ENCODE results near the gene AP3B1.
A peak's percentile ranks its signal among the peaks of the same experiment; 100 is the strongest.
"Not testable (repeated sequence)": the region's sequence is repeated elsewhere in the genome, so short reads cannot be mapped to it uniquely, and the experiment has no call there.

AP3B1 gene

DNA sequence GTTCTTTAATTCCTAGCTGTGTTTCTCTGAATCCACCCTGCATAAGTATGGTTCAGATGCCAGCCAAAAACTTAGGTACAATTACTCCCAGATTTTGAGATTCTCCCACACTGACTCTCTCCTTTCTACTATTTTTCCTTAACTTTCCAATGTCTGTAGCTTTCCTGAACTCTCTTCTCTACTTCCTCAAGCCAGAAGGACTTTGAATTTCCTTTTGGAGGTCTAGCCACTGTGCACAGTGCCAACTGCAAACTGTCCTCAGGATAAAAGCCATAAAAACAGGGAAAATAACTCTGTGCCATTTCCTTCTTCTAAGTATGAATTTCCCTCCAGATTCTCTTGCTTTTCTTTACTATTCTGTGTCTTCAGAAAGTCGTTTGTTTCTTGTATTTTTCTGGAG lies 157.2 kb downstream of the AP3B1 start:
- DNase-seq = no peak

DNA sequence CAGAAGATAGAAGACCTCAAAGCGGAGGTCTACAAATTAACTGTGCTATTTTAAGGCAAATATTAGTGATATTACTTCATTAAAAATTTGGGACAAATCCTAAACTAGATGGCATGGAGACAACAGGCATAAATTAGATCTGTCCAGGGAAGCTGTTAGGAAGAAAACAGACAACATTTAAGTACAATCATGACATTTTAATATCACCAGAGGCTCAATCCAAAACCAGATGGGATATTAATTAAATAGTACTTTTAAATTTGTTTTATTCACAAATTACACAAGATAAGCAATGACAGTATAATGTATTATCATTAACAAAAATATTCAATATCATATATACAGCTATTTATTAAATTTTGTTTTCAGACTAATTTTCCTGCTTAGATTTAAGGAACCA lies 161.1 kb downstream of the AP3B1 start:
- DNase-seq = no peak

DNA sequence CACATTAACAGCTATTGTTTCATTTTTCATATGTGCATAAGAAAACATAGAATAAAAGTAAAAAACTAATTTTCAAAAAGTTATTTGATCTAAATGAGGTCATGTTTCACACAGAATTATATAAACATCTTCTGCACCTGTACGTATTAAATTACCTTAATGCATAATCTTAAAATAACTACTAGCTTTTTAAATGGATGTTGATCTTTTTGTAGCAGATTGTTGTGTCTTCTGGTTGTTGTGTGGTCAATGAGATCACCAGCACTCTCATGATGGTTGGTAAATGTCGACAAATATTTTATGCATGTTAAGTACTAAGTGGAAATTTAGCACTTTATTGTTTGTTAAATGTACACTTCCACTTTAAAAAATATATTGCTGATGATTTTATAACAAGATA lies 162.0 kb downstream of the AP3B1 start:
- DNase-seq = no peak

DNA sequence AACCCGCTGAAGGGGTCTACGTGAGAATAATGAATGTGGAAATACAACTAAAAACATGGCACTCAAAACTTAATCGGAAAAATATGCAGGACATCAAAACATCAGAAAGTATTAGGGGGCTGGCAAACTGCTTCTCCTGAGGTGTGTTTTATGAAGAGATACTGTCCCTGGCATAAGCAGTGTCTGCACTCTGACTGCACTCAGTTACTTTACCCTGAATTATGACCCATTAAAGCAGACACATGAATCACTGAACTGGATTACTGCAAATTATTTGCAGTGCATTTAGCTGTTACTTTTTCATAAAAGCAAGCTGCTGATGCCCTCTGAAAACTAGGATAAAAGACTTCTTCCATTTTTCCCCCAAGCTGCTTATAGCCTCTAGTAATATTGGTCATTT lies 164.9 kb downstream of the AP3B1 start:
- peak in 1 of 3 experiments; percentile 37 for DNase-seq

DNA sequence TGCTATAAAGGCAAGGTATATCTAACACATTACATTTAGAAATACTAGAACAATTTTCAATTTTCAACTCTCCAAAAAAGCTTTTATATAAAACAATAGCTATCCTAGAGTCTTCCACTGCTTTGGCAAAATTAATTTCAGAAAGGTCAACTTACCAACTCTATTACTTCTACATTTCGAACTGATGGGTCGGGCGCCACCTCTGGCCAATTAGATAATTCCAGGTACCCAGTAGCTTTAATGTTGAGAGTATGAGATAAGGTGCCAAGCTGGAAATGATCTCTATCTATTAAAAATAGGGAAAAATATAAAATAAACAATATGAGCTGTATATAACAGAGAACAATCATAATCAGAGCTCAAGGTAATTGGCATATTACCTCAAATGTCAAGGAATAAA lies 166.6 kb downstream of the AP3B1 start:
- no peak for DNase-seq

DNA sequence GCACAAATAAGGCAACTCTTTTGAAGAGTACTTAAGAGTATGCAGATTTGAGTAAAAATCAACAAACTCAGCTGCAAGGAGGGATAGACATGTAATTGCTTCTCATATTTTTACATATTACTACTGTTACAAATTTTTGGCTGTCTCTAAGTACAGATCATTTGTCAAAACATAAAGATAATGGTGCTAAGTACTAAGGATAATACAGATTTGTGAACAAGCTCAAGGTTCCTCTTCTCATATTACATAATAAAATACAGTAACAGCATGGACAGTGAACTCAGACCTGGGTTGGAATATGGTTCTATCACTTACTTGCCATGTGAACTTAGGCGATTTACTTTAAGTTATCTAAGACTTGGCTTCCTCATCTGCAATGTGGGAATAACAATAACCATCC lies 168.0 kb downstream of the AP3B1 start:
- no peak for DNase-seq

DNA sequence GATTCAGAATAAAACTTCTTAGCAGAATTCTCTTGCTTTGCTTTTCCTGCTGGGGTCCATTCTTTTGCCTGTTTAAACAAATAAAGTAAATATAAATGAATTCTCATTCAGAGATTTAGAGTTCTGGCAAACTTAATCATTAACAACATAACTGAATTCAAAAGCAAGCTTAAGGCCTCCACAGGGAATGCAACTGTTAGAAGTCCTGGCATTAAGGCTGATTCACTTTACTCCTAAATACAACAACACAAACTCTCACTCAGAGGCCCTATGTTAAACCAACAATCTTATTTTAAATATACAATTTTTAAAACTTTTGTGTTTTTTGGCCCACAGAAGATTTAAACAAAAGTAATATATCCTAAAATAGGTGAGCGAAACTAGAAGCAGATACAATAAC lies 178.3 kb downstream of the AP3B1 start:
- no peak for DNase-seq

DNA sequence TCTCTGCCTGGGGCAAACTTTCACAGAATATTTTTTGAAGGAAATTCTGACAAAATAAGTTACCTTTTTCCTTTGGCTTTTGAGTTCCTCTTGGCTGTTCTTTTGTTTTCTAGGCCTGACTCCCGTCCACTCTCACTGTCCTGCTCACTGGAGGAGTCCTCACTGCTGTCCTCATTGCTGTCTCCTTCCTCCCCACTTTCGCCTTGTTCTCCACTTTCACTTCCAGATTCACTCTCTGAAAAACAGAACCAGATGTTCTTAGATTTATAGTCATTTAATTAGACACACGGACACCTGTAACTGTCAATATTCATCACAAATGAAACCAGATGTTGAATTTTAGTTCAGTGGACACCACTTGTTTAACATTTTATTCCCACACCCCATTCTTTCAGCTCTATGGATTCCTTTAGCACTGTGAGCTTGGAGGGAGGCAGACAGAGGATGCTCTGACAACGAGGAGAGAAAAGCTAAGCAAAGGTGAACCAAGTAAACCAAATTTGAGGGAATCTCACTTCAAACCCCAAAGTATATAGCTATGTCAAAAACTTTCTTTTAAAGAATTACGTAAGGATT lies 180.7 kb downstream of the AP3B1 start:
- no peak for DNase-seq

DNA sequence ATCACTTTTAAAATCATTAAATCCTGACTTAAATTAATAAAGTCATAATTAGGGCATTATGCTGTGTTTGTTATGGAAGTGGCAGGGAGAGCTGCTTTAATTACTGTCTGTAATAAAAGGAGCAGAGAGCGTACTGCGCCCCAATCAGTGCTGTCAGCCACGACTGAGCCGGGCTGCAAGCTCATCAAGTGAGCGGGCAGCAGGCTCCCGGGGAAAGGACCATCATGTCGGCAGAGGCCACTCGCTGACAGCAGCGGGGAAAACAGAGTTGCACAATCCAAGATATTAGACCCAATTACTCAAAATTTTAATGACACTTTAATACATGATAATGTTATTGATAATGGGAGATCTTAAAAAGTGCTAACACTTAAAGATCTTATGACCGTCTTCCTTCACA lies 181.6 kb downstream of the AP3B1 start:
- peak in 1 of 3 experiments; percentile 22 for DNase-seq

DNA sequence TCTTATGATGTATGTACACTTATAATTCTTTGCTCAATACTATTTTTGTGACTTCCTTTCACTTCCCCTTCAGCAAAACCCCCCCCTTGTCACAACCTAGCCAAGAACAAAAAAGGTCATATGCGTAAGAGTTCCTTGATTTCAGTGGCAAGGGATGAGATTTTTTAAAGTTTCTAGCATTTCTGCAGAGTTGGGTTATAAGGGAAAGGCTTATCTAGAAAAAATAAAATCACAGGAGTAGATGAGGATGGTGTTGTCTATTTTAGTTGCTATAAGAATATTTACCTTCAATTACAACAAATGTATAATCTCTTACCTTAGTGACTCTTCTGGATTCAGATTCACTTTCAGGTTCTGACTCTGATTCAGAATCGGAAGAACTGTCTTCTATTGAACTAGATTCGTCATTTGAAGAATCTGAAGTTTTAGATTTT lies 184.6 kb downstream of the AP3B1 start:
- DNase-seq = no peak

DNA sequence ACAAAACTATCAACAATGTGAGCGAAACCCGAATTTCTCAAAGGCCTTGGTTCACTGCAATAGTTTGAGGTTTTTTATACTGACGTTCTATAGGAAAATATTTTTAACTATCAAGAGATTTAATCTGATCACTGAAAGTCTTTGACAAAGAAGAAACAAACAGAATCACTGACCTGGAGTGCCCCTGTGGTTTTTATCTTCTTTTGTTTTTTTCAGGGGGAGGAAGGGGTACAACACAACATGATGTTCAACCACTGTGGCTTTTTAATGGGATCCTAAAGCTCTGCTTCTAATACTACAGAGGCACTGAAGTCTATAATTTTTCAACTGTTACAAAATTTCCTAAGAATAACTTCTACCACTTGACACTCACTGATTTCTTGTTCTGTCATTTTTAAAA lies 185.9 kb downstream of the AP3B1 start:
- DNase-seq = no peak

DNA sequence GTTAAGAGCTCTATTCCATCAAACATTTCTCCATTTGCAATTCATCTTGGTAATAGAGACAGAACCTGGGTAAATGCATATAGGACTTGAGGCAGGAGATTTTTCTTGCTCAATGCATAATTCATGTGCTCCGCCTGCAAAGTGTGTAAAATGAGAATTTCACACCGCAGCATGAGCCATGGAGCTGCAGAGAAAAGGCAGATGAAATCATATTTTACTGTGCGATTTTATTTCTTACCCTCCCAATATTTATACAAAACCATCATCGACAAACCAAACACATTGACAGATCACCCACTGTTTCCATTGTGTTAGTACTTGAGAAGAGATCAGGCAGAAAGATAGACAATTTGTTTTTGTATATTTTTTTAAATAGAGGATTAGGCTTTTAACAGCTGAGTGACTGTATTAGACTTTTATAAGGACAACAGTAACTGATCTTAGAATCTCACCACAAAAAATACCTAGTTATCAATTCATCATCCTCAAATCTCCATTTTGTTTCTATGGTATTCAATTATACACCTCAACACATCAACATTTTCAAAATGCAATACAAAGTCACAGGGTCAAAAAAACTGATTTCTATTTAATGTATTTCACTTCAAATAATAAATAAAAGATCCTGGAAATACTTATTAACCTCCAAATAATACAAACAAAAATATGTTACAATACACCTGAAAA lies 191.1 kb downstream of the AP3B1 start:
- peak in 2 of 3 experiments; percentile 26 to 28 for DNase-seq

DNA sequence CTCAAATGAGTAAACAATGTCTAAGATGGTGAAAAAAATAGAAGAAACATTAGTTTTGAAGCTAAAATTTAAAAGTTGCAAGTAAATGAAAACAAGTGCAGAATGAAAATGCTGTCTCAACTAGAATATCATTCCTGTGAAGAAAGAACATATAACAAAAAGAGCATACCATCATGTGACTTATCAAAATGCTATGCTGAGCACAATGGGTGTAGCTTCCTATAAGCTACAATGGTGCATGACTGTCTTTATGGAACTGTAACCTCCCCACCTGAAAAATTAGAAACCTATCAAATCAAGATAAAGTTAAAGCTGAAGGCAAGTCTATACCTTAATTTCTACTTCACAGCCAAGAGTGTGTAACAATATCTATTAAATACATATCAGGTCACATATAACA lies 192.0 kb downstream of the AP3B1 start:
- DNase-seq = no peak

DNA sequence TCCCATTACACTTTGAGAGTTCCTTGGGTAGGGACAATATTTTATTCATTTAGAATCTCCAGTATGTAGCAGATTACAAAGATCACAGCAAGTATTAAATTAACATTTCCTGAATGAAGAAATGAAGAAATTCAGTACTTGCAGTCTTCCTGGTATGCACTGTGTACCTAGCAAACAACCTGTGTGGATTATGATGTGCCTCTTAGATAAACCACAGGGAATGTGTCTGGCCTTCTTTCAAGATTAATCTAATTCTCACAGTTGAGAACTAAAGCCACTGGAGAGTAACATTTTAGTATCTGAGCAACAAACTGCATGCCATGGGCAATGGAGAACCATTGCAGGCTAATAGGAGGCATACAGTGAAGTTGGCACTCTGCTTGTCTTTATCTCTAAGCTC lies 199.4 kb downstream of the AP3B1 start:
- DNase-seq = no peak

DNA sequence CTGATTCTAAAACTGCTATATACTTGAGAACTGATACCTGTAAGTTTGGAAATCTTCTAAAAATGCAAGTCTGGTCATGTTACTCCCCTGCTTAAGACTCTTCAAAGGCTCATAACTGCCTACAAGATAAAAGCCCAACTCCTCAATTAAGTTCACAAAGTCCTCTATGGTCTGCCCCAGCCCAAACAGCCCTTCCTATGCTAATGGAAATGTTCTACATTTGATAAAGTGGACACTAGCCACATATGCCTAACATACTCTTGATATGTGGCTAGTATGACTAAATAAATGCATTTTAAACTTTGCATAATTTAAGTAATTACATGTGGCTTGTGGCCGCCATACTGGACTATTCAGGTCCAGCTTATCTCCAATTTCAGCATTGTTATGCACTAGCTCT lies 204.5 kb downstream of the AP3B1 start:
- no peak for DNase-seq

DNA sequence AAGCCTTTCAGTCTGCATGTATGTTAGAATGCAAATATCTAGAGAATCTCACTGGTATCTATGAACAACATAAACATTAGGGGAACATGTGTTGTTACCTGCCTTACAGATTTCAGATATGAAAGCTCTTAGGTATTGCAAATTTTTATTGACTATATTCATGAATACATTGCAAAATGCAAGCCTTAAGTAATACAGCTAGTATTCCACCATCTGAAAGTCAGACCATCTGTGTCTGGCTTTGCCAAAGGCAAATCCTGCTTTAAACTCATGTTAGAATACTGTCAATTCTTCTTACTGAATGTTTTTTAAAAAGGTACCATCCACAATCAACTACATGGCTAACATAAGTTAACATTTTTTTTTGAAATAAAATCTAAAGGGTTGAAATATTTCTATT lies 215.6 kb downstream of the AP3B1 start:
- DNase-seq = no peak

DNA sequence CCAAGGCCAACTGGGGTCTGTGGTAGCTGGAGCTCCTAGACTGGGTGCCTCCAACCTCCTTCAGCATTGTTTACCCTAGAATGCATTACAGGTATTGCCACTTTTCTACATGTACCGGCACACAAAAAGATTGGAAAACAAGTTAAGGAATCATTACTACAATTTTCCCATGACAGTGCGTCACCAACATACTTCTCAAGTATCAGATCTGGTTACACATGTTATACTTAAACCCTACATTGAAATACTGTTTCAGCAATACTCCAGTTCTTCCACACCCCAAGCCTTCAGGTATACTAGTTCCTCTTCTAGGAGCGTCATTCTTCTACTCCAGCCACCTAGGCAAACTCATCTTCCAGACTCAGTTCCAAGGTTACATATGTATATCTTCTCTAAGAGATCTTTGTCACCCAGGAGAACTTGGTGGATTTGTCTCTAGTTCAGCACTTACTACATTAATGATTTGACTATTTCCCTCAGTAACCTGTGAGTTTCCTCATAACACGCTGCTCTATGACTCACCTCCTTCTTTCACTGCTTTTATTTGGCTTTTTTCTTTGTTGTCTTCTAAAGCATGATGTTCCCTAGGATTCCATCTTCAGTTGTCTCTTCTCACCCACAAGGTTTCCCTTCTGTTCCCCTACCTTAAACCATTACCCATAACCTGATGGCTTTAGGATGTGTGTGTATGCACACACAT lies 217.0 kb downstream of the AP3B1 start:
- DNase-seq = no peak

DNA sequence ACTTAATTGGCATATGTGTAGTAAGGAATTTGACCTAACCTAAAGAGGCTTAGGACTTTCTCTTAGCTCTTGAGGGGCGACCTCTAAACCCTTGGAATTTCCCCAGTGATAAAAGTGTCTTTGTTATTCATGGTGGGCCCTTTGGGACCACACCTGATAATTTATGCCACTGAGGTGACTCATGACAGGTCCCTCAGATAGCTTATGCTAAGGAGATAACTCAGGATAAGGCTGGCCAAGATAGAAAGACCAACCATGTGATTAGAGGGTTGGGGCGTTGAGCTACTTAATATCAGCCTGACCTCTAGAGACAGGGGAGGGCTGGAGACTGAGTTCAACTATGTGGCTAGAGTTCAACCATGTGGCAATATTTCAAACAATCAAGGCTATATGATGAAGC lies 218.1 kb downstream of the AP3B1 start:
- no peak for DNase-seq

DNA sequence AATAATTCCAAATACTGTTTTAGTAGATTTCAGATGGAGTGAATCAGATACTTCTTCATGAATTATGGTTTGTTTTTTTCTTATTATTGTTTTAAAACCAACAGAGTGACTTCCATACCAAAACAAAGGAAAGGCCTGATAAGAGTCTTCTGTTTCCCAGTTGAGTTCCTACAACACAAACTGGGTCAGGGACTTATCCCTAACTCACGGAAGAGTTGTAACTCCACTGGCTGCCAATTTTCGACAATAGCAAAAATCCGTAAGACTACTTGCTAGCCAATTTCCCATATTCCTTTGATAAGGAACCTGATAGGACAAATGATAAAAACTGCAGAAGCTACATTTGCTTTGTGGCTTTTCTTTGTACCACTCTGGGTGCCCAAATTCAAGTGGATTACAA lies 219.2 kb downstream of the AP3B1 start:
- DNase-seq = no peak

DNA sequence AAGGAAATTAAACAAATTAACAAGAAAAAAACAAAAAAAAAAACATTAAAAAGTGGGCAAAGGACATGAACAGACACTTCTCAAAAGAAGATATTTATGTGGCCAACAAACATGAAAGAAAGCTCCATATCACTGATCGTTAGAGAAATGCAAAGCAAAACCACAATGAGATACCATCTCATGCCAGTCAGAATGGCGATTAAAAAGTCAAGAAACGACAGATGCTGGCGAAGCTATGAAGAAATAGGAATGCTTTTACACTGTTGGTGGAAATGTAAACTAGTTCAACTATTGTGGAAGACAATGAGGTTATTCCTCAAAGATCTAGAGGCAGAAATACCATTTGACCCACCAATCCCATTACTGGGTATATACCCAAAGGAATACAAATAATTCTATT lies 223.8 kb downstream of the AP3B1 start:
- DNase-seq = not testable (repeated sequence)

DNA sequence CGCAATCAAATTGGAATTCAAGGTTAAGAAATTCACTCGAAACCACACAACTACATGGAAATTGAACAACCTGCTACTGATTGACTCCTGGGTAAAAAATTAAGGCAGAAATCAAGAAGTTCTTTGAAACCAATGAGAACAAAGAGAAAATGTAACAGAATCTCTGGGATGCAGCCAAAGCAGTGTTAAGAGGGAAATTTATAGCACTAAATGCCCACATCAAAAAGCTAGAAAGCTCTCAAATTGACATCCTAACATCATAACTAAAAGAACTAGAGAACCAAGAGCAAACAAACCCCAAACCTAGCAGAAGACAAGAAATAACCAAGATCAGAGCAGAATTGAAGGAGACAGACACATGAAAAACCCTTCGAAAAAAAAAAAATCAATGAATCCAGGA lies 226.9 kb downstream of the AP3B1 start:
- DNase-seq = not testable (repeated sequence)

DNA sequence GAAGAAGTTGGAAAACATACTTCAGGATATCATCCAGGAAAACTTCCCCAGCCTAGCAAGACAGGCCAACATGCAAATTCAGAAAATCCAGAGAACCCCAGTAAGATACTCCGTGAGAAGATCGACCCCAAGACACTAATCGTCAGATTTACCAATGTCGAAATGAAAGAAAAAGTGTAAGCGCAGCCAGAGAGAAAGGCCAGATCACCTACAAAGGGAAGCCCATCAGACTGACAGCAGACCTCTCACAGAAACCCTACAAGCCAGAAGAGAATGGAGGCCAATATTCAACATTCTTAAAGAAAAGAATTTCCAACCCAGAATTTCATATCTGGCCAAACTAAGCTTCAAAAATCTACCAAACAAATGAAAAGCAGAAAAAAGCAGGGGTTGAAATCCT lies 227.8 kb downstream of the AP3B1 start:
- DNase-seq = not testable (repeated sequence)

DNA sequence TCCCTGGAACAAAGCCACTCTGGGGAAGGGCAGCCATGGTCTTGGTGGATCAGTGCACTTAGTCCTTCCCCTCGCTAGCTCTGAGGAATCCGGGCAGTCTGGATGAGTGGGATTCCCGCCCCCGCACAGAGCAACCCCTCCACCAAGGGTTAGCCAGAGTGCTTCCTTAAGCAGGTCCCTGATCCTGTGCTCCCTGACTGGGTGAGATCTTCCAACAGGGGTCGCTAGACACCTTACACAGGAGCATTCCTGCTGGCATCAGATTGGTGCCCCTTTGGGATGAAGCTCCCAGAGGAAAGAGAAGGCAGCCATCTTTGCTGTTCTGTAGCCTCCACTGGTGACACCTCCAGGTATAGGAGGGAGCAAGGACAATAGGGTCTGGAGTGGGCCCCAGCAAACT lies 228.8 kb downstream of the AP3B1 start:
- DNase-seq = no peak

DNA sequence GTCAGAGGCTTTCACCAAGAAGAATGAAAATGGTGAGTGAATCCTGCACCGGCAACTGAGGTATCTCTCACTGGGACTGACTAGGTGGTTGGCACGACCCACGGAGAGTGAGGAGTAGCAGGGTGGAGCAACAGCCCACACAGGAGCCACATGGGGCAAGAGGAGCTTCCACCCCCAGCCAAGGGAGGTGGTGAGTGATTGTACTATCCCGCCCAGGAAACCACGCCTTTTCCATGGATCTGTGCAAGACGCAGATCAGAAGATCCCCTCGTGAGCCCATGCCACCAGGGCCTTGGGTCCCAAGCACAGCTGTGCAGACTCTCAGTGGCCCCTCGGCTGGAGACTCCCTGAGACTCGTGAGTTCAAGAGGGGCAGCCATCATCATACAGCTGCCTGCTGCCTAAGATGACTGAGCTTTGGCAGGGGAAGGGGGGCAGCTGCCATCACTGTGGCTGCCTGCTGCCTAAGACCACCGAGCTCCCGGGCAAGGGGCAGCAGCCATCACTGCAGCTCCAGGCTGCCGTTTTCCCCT lies 229.5 kb downstream of the AP3B1 start:
- DNase-seq = no peak

All from NCI-H1417 (cell line).